ENCODE results near the gene DQX1. TPM values are rescaled to one million over a fixed set of nuclear protein-coding genes. Genes with fewer than 3 reads are reported as not detected.
A peak's percentile ranks its signal among the peaks of the same experiment; 100 is the strongest.

The DQX1 gene
- total and polyA plus RNA-seq, 2 of the 4 experiments (the other 2 are of a cell fraction) = 0.07 TPM; not detected in 1

GRCh38 chr2:74572178-74572925, 46.3 kb upstream of the DQX1 start (continued):
- no peak for TF ChIP-seq MAFK (IDR thresholded peaks at IDR 0.05; ENCODE audit: low read depth, low read length)

GRCh38 chr2:74571058-74571457, 45.0 kb upstream of the DQX1 start:
- Histone ChIP-seq H2BK20ac (ENCODE audit: low read depth, low read length) (no peak overlapping the region), H2AK9ac (replicated peaks; ENCODE audit: low read depth, low read length, poor library complexity) (no peak overlapping the region), H2AFZ (replicated peaks; ENCODE audit: low read length, poor library complexity) (no peak overlapping the region), H3K27me3 (ENCODE audit: control insufficient read depth, insufficient read depth, low read length) (no peaks in the 10 kb centered on the region), H3K4me3 (ENCODE audit: insufficient read depth, low read depth, low read length) (no peak overlapping the region), H3K56ac (ENCODE audit: extremely low read depth, insufficient read depth, low read length) (no peak overlapping the region), H3K9me3 (ENCODE audit: control insufficient read depth, insufficient read depth, low read length) (no peaks in the 10 kb centered on the region), H3K27ac (ENCODE audit: insufficient read depth, low read length) (no peak overlapping the region), H3K14ac (replicated peaks; ENCODE audit: low read depth, low read length) (no peak overlapping the region; the same call in 1 of the 2 replicates), H3K79me1 (ENCODE audit: low read depth in 1 of 2, low read length in 2 of 2) (no peaks in the 10 kb centered on the region), H3K9ac (ENCODE audit: low read depth, low read length) (no peak overlapping the region), H3K9me1 (ENCODE audit: insufficient read depth, low read length) (peaks cover 15% of the 10 kb centered on the region), H2BK120ac (ENCODE audit: low read depth, low read length) (0 out of 2 replicates have a peak overlapping the region, but pooled peaks have one; percentile 47), H2AK5ac (ENCODE audit: low read depth, low read length) (peak overlapping the region; percentile 40), H3K4ac (ENCODE audit: low read depth, low read length) (peak overlapping the region; percentile 32; the same call in 1 of the 2 replicates), H3K18ac (ENCODE audit: low read depth, low read length) (peak overlapping the region; percentile 7; the same call in 1 of the 2 replicates), H3K36me3 (ENCODE audit: control insufficient read depth, insufficient read depth, low read length) (no peaks in the 10 kb centered on the region), H2BK15ac (ENCODE audit: low read depth, low read length) (peak overlapping the region; percentile 87; the same call in 2 of the 3 replicates), H4K20me1 (ENCODE audit: insufficient read depth, low read length) (no peaks in the 10 kb centered on the region), H3K4me2 (ENCODE audit: low read depth, low read length) (no peak overlapping the region), H4K91ac (ENCODE audit: insufficient read depth, low read depth, low read length) (0 out of 2 replicates have a peak overlapping the region, but pooled peaks have one; percentile 2), H3K23ac (ENCODE audit: low read depth, low read length) (no peak overlapping the region), H2BK5ac (ENCODE audit: low read depth, low read length, poor library complexity, severe bottlenecking) (peak overlapping the region; percentile 19), H4K5ac (ENCODE audit: low read depth, low read length) (peak overlapping the region; percentile 42; the same call in 1 of the 2 replicates), H4K8ac (ENCODE audit: low read depth in 2 of 2, low read length in 2 of 2) (peak overlapping the region in 1 of 2 experiments; percentile 49; a peak in 2 of 4 replicates), H3K4me1 (ENCODE audit: control insufficient read depth, insufficient read depth, low read length) (peaks cover 16% of the 10 kb centered on the region)
- dilution Hi-C loops (cut with HindIII; ENCODE audit: low sequenced_read_pairs, unreplicated experiment) (no loop called here), intact Hi-C loops (cut with micrococcal nuclease) (no loop called here), in situ Hi-C loops (cut with MboI; ENCODE audit: low sequenced_read_pairs) (no loop called here)
- DNase-seq (no peak), ATAC-seq (ENCODE audit: low read depth) (no peak)
- WGBS, 2 experiments (ENCODE audit: extremely low coverage in 2 of 2, insufficient read length in 1 of 2) = 78% methylated on average over 1 of the region's 1 CpG; no CpG with 5 or more reads in 1 of the 2 experiments
- ChIA-PET POLR2A (ENCODE audit: unreplicated experiment) (no interaction called here), CTCF (no interaction called here)
- BruUV-seq (replicated peaks) = no TSS peak
- no peak for TF ChIP-seq CHD1 (IDR thresholded peaks at IDR 0.05; ENCODE audit: low read depth, low read length)
- no peak for TF ChIP-seq ELK1 (IDR thresholded peaks at IDR 0.05; ENCODE audit: borderline replicate concordance, low read depth, low read length)
- no peak for TF ChIP-seq RCOR1 (IDR thresholded peaks at IDR 0.05; ENCODE audit: insufficient replicate concordance, low read length)
- no peak for TF ChIP-seq CTCF (conservative IDR thresholded peaks at IDR 0.05; ENCODE audit: low read depth, low read length)
- no peak for TF ChIP-seq FOS (IDR thresholded peaks at IDR 0.05; ENCODE audit: low read depth, low read length)
- no peak for TF ChIP-seq SMC3 (IDR thresholded peaks at IDR 0.05; ENCODE audit: low read depth, low read length)
- no peak for TF ChIP-seq USF2 (IDR thresholded peaks at IDR 0.05; ENCODE audit: low read depth, low read length)
- TF ChIP-seq CEBPB (IDR thresholded peaks at IDR 0.05; ENCODE audit: low read depth, low read length) = no peak
- TF ChIP-seq MAFK (IDR thresholded peaks at IDR 0.05; ENCODE audit: low read depth, low read length) = no peak
- no peak for TF ChIP-seq RFX5 (IDR thresholded peaks at IDR 0.05; ENCODE audit: low read depth, low read length)
- TF ChIP-seq MXI1 (IDR thresholded peaks at IDR 0.05; ENCODE audit: borderline replicate concordance, low read depth, low read length) = no peak
- TF ChIP-seq RAD21 (IDR thresholded peaks at IDR 0.05; ENCODE audit: low read length) = no peak

All from IMR-90 (cell line).